Tibial nerve (tissue), 4 donors: Measurements from ENCODE around the gene SPHK1.

Source experiments
- CTCF ChIP-seq, 5 experiments: fragments of 200-600 bp in 3 of 5; fragments of 450-650 bp in 2 of 5; sonication (generic) in 3 of 5; IDR thresholded peaks; one replicate each; pipeline ENCODE4 v1.5.1; 2016 to 2019; ENCODE audit warnings: antibody characterized with exemption in 5 of 5, mild to moderate bottlenecking in 3 of 5, moderate library complexity in 2 of 5
- EP300 ChIP-seq, 2 donors: sonication (generic); formaldehyde crosslinking; IDR thresholded peaks; one replicate each; pipeline ENCODE4 v1.6.1; 2017; ENCODE audit warnings: antibody characterized with exemption in 2 of 2, mild to moderate bottlenecking in 1 of 2
- POLR2A ChIP-seq, 2 donors: fragments of 450-650 bp; IDR thresholded peaks; one replicate each; pipeline ENCODE4 v1.6.1; 2017; ENCODE audit warnings: antibody characterized with exemption in 2 of 2, mild to moderate bottlenecking in 2 of 2, moderate library complexity in 2 of 2

- TF ChIP-seq CTCF (IDR thresholded peaks at IDR 0.05), result no peak
- no peak for TF ChIP-seq POLR2A (IDR thresholded peaks at IDR 0.05)
- TF ChIP-seq EP300 (IDR thresholded peaks at IDR 0.05), result no peak
Observed at GRCh38 chr17:76341301-76341700, 43.1 kb upstream of the SPHK1 start.
